Esophagus muscularis mucosa (tissue), 4 donors: ENCODE results near the gene TNNT3. TPM values are rescaled to one million over a fixed set of nuclear protein-coding genes. Genes with fewer than 3 reads are reported as not detected.
A peak's percentile ranks its signal among the peaks of the same experiment; 100 is the strongest.

Source experiments
- DNase-seq: peaks from one replicate; pipeline ENCODE4 v3.0.0-alpha.2; 2017; ENCODE audit errors: extremely low spot score
- H3K27ac ChIP-seq, 4 donors: fragments of 200-600 bp; sonication (generic); replicated peaks in 1 of 4; 1 replicate in 3 of 4; 2 replicates in 1 of 4; pipeline ENCODE4 v1.5.1; 2016 to 2019; ENCODE audit warnings: mild to moderate bottlenecking in 1 of 4
- H3K27me3 ChIP-seq, 4 donors: fragments of 200-600 bp; sonication (generic); one replicate each; pipeline versions ENCODE4 v1.5.1 to v1.6.0; 2016 to 2019
- H3K36me3 ChIP-seq, 4 donors: fragments of 200-600 bp; sonication (generic); one replicate each; pipeline ENCODE4 v1.5.1; 2016 to 2019
- H3K4me1 ChIP-seq, 4 donors: fragments of 200-600 bp; sonication (generic); one replicate each; pipeline ENCODE4 v1.5.1; 2016 to 2019
- H3K4me3 ChIP-seq, 4 donors: fragments of 200-600 bp; sonication (generic); 1 replicate in 2 of 4; 2 replicates in 2 of 4; pipeline ENCODE4 v1.5.1; 2016 to 2019; ENCODE audit warnings: mild to moderate bottlenecking in 4 of 4, moderate library complexity in 1 of 4
- H3K9me3 ChIP-seq, 4 donors: fragments of 200-600 bp; sonication (generic); 1 replicate in 3 of 4; 2 replicates in 1 of 4; pipeline ENCODE4 v1.5.1; 2016 to 2019
- CTCF ChIP-seq, 3 experiments: fragments of 200-600 bp in 2 of 3; fragments of 450-650 bp in 1 of 3; sonication (generic) in 2 of 3; IDR thresholded peaks; one replicate each; pipeline ENCODE4 v1.5.1; 2017 to 2019; ENCODE audit warnings: antibody characterized with exemption in 3 of 3, mild to moderate bottlenecking in 2 of 3, moderate library complexity in 1 of 3
- EP300 ChIP-seq: sonication (generic); formaldehyde crosslinking; IDR thresholded peaks from one replicate; pipeline ENCODE4 v1.6.1; 2017; ENCODE audit warnings: antibody characterized with exemption
- POLR2A ChIP-seq: fragments of 450-650 bp; IDR thresholded peaks from one replicate; pipeline ENCODE4 v1.6.1; 2017; ENCODE audit warnings: antibody characterized with exemption, moderate library complexity, mild to moderate bottlenecking, low read depth
- POLR2AphosphoS5 ChIP-seq, 2 donors: sonication (generic); formaldehyde crosslinking; IDR thresholded peaks; one replicate each; pipeline ENCODE4 v1.6.1; 2017; ENCODE audit warnings: antibody characterized with exemption in 2 of 2
- WGBS: methylation state at CpG from one replicate; pipeline ENCODE4 v1.1.5; 2018; 5-methylcytosine and 5-hydroxymethylcytosine counted together
- intact Hi-C: fragments of 100-400 bp; cut with DNase I; formaldehyde crosslinking; loops from one replicate; pipeline ENCODE4 v1.15.1; 2023
- total RNA-seq, 4 donors: library from RNA; depleted of rRNA; stranded (reverse); fragments of >200 nt; gene quantifications; one replicate each; pipeline versions ENCODE4 v1.1.0 to v1.2.1, GENCODE V29; 2016

Gene TNNT3
- 1 to 10 TPM; 2.8 to 6.0 (median 3.6) TPM for total RNA-seq

DNA sequence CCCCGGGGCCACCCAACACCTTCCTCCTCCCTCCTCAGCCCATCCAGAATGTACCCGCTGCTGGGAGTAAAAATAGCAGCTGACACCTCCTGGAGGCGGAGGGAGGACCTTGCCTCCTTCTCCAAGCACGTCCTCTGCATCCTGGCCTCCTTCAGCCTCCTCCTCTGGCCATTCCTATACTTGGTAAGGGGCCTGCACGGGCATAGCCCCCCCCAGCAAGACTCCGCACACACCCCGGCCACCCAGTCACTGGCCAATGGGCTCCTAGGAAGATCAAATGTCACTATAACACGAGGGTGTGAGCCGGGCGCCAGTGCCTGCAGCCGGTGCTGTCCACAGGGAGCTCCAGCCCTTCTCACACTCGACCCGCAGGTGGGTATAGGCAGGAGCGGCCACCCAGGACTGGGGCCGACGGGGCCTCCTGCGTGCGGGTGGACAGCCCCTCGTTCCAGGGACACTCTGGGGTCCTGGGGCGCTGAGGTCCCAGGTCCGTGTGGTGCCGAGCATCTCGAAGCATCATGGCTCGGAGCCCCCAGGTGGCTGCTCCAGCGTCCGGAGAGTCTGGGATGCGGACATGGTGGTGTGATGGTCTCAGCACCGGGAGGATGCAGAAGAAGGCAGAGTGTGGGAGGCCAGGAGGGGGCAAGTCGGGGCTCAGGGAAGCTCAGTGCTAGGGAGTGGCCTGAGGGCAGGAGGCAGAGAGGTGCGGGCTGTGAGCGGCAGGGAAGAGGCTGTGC lies at the start of gene TNNT3:
TSS of gene TNNT3 (plus strand) at position 313 of the 737 bp plus-strand sequence. CDS start 3,172 bp downstream, outside the sequence.
- H3K4me3 ChIP-seq = no peak within 1 kb of the TSS
- TF ChIP-seq CTCF (IDR thresholded peaks at IDR 0.05) (no peak), EP300 (no peak), POLR2A (no peak), POLR2AphosphoS5 (IDR thresholded peaks at IDR 0.05) (no peak)
- peaks cover 0 to 8% (median 0%) of the 10 kb centered on the region in 4 donors for H3K27me3 ChIP-seq
- H3K27ac ChIP-seq = no peak within 1 kb of the TSS
- intact Hi-C loops = no loop called here
- no peak for DNase-seq
- no peaks in the 10 kb centered on the region for H3K36me3 ChIP-seq
- 79% methylated on average over 30 of the region's 31 CpGs for WGBS
- peaks cover 31 to 41% (median 38%) of the 10 kb centered on the region in 4 donors for H3K4me1 ChIP-seq
- no peaks in the 10 kb centered on the region for H3K9me3 ChIP-seq

GRCh38 chr11:1870326-1870696 lies 49.2 kb upstream of the TNNT3 start:
- Histone ChIP-seq H3K4me1 (peaks cover 2 to 70% (median 64%) of the 10 kb centered on the region in 4 donors), H3K9me3 (no peaks in the 10 kb centered on the region), H3K27ac (peak overlapping the region; percentile 45 to 72 (median 61)), H3K36me3 (no peaks in the 10 kb centered on the region), H3K4me3 (peak overlapping the region; percentile 36 to 53 (median 40)), H3K27me3 (peaks cover 0 to 21% (median 2%) of the 10 kb centered on the region in 4 donors)
- intact Hi-C loops = no loop called here
- 67% methylated on average over 12 of the region's 12 CpGs for WGBS
- TF ChIP-seq POLR2AphosphoS5 (IDR thresholded peaks at IDR 0.05) (no peak), EP300 (no peak), POLR2A (no peak), CTCF (IDR thresholded peaks at IDR 0.05) (no peak)
- DNase-seq = no peak

DNA sequence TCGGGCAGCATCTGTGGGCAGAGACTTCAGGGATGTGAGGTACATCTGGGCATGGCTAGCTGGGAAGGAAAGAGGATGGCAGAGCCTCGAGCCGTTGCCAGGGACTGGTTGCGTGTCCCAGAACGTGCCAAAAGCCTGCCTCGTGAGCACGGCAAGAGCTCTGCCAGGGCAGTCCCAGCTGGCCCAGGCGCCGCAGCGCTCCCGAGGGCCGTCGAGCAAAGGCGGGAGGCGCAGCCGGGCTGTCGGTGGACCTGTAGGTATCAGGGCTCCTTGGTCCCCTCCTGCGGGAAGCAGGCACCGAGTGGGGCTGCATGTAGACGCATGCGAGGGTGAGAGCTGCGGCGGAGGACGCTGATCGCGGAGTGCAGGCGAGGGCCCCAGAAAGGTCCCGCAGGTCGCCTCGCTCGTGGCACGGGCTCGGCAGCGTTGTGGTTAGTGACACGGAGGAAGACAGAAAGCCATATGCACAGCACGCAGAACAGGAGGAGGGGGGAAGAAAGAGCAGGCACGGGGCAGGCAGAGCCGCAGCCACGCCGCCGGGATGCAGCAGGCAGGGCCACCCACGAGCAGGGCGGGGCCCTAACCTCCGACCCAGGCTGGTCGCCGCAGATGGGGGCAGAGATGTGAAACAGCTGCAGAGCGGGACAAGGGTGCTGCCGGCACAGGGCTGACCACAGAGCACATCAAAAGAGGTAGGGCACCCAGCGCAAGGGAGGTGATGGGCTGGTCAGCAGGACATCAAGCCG lies 48.6 kb upstream of the TNNT3 start:
- intact Hi-C loops = no loop called here
- Histone ChIP-seq H3K36me3 (no peaks in the 10 kb centered on the region), H3K27ac (peak overlapping the region; percentile 45 to 72 (median 61)), H3K27me3 (peaks cover 0 to 21% (median 2%) of the 10 kb centered on the region in 4 donors), H3K4me1 (peaks cover 6 to 70% (median 64%) of the 10 kb centered on the region in 4 donors), H3K9me3 (no peaks in the 10 kb centered on the region), H3K4me3 (peak overlapping the region; percentile 36 to 53 (median 40))
- no peak for DNase-seq
- TF ChIP-seq POLR2AphosphoS5 (IDR thresholded peaks at IDR 0.05) = no peak
- TF ChIP-seq CTCF (IDR thresholded peaks at IDR 0.05) = no peak
- TF ChIP-seq EP300 = no peak
- no peak for TF ChIP-seq POLR2A
- WGBS = 43% methylated on average over 33 of the region's 50 CpGs

DNA sequence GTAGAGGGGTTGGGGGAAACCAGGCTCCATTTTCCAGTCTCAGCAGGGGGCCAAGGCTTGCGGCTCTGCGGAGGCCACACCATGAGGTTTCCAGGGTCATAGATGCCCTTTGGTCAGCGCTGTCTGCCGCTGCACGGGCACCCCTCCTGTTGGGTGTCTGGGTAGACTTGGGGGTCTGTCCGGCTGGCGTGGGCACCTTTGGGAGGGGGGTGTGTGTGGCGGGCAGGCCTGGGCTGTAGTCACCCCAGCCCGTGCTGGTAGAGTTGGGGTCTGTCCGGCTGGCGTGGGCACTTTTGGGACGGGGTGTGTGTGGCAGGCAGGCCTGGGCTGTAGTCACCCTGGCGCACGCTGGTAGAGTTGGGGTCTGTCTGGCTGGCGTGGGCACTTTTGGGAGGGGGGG lies 48.0 kb upstream of the TNNT3 start:
- WGBS = 94% methylated on average over 6 of the region's 15 CpGs

More for the DNA sequence above, 48.0 kb upstream of the TNNT3 start:
- Histone ChIP-seq H3K27ac (peak overlapping the region in 3 of 4 donors; percentile 45 to 72 (median 64)), H3K27me3 (peaks cover 0 to 21% (median 2%) of the 10 kb centered on the region in 4 donors), H3K9me3 (no peaks in the 10 kb centered on the region), H3K36me3 (no peaks in the 10 kb centered on the region), H3K4me1 (peaks cover 12 to 70% (median 64%) of the 10 kb centered on the region in 4 donors), H3K4me3 (peak overlapping the region; percentile 36 to 53 (median 40))
- intact Hi-C loops = no loop called here
- no peak for DNase-seq
- no peak for TF ChIP-seq POLR2AphosphoS5 (IDR thresholded peaks at IDR 0.05)
- TF ChIP-seq CTCF (IDR thresholded peaks at IDR 0.05) = no peak
- TF ChIP-seq EP300 = no peak
- no peak for TF ChIP-seq POLR2A
